Karpas-422 (cell line): ENCODE results near the gene FAM241A. TPM values are rescaled to one million over a fixed set of nuclear protein-coding genes. Genes with fewer than 3 reads are reported as not detected.

ENCODE experiments used
- DNase-seq: peaks from one replicate; pipeline ENCODE4 v3.0.0-alpha.2; 2015
- H2AFZ ChIP-seq: fragments of 200-600 bp; sonication (generic); 2 replicates; pipeline ENCODE4 v1.6.1; 2014; ENCODE audit warnings: antibody characterized with exemption, low read length, mixed read lengths
- H3K27ac ChIP-seq: fragments of 200-600 bp; sonication (generic); 2 replicates; pipeline ENCODE4 v1.5.1; 2014; ENCODE audit warnings: mild to moderate bottlenecking, low read length, moderate library complexity
- H3K27me3 ChIP-seq: fragments of 200-600 bp; sonication (generic); 2 replicates; pipeline ENCODE4 v1.6.1; 2014; ENCODE audit warnings: low read length, mixed read lengths
- H3K36me3 ChIP-seq: fragments of 200-600 bp; sonication (generic); 2 replicates; pipeline ENCODE4 v1.6.1; 2014; ENCODE audit warnings: low read length, mixed read lengths; ENCODE audit not compliant: insufficient read depth
- H3K4me1 ChIP-seq: fragments of 200-600 bp; sonication (generic); 2 replicates; pipeline ENCODE4 v1.6.1; 2014; ENCODE audit warnings: mild to moderate bottlenecking, low read length, mixed read lengths
- H3K4me2 ChIP-seq: fragments of 200-600 bp; sonication (generic); 2 replicates; pipeline ENCODE4 v1.6.1; 2014; ENCODE audit warnings: low read length, low read depth, mild to moderate bottlenecking; ENCODE audit not compliant: poor library complexity, severe bottlenecking
- H3K4me3 ChIP-seq: fragments of 200-600 bp; sonication (generic); 2 replicates; pipeline ENCODE4 v1.5.1; 2014; ENCODE audit warnings: mild to moderate bottlenecking, antibody characterized with exemption, low read length, mixed read lengths
- H3K79me2 ChIP-seq: fragments of 200-600 bp; sonication (generic); 2 replicates; pipeline ENCODE4 v1.6.1; 2014; ENCODE audit warnings: mild to moderate bottlenecking, low read length, mixed read lengths
- H3K9ac ChIP-seq: fragments of 200-600 bp; sonication (generic); 2 replicates; pipeline ENCODE4 v1.6.0; 2014; ENCODE audit warnings: low read length
- H3K9me2 ChIP-seq: fragments of 200-600 bp; sonication (generic), shearing (Covaris generic); replicated peaks from 2 replicates; pipeline ENCODE4 v1.6.0; 2014; ENCODE audit warnings: mild to moderate bottlenecking, low read length, moderate library complexity; ENCODE audit not compliant: insufficient read depth
- H3K9me3 ChIP-seq: fragments of 300-700, 200-600 bp; sonication (generic); 2 replicates; pipeline ENCODE4 v1.6.1; 2014; ENCODE audit warnings: low read length, mixed read lengths
- H4K20me1 ChIP-seq: fragments of 200-600 bp; sonication (generic); 2 replicates; pipeline ENCODE4 v1.6.1; 2014; ENCODE audit warnings: mild to moderate bottlenecking, antibody characterized with exemption, low read length, low read depth; ENCODE audit not compliant: insufficient read depth
- total RNA-seq: library from RNA; depleted of rRNA; stranded (reverse); fragments of >200 nt; shearing (Covaris generic); gene quantifications from 2 replicates; pipeline ENCODE4 v1.2.3, GENCODE V29; 2014; ENCODE audit warnings: low replicate concordance

FAM241A gene
- total RNA-seq, 1 experiment from 2014 or later: 0.60 TPM

GRCh38 chr4:112219826-112220366, 74.6 kb downstream of the FAM241A start:
- Histone ChIP-seq H3K27ac (no peak overlapping the region), H3K27me3 (no peaks in the 10 kb centered on the region), H3K4me2 (no peak overlapping the region), H3K9ac (no peak overlapping the region), H2AFZ (no peak overlapping the region), H3K36me3 (no peaks in the 10 kb centered on the region), H3K4me3 (no peak overlapping the region), H4K20me1 (no peaks in the 10 kb centered on the region), H3K79me2 (no peaks in the 10 kb centered on the region), H3K4me1 (no peaks in the 10 kb centered on the region), H3K9me2 (no peaks in the 10 kb centered on the region), H3K9me3 (no peaks in the 10 kb centered on the region)
- DNase-seq: no peak

- no peak for DNase-seq
- H3K9ac ChIP-seq: no peak overlapping the region
- no peak overlapping the region for H2AFZ ChIP-seq
- H3K9me2 ChIP-seq: no peaks in the 10 kb centered on the region
- H3K79me2 ChIP-seq: no peaks in the 10 kb centered on the region
- H3K4me3 ChIP-seq: no peak overlapping the region
- H4K20me1 ChIP-seq: no peaks in the 10 kb centered on the region
- H3K27ac ChIP-seq: no peak overlapping the region
- H3K4me1 ChIP-seq: no peaks in the 10 kb centered on the region
- no peaks in the 10 kb centered on the region for H3K27me3 ChIP-seq
- no peaks in the 10 kb centered on the region for H3K9me3 ChIP-seq
- H3K36me3 ChIP-seq: no peaks in the 10 kb centered on the region
- no peak overlapping the region for H3K4me2 ChIP-seq
These were observed 77.1 kb downstream of the FAM241A start for GRCh38 chr4:112222219-112222955.

GRCh38 chr4:112225157-112225556, 79.9 kb downstream of the FAM241A start:
- Histone ChIP-seq H3K79me2 (0 out of 2 replicates have a peak, but pooled peaks cover under 1% of the 10 kb centered on the region), H3K27ac (no peak overlapping the region), H4K20me1 (no peaks in the 10 kb centered on the region), H3K36me3 (no peaks in the 10 kb centered on the region), H3K27me3 (no peaks in the 10 kb centered on the region), H3K9me2 (no peaks in the 10 kb centered on the region), H3K4me1 (peaks cover 6% of the 10 kb centered on the region), H3K9ac (no peak overlapping the region), H3K4me2 (no peak overlapping the region), H3K9me3 (no peaks in the 10 kb centered on the region), H2AFZ (no peak overlapping the region), H3K4me3 (no peak overlapping the region)
- DNase-seq: no peak

GRCh38 chr4:112230879-112231778, 85.9 kb downstream of the FAM241A start:
- Histone ChIP-seq H3K27me3 (no peaks in the 10 kb centered on the region), H3K4me2 (peak overlapping the region; percentile 82), H2AFZ (peak overlapping the region; percentile 15; the same call in 1 of the 2 replicates), H3K4me3 (peak overlapping the region; percentile 97), H3K9me3 (no peaks in the 10 kb centered on the region), H3K79me2 (peaks cover 49% of the 10 kb centered on the region), H3K9ac (peak overlapping the region; percentile 98), H3K27ac (peak overlapping the region; percentile 85), H3K4me1 (peaks cover 37% of the 10 kb centered on the region), H3K9me2 (no peaks in the 10 kb centered on the region), H3K36me3 (no peaks in the 10 kb centered on the region), H4K20me1 (no peaks in the 10 kb centered on the region; the same call in 1 of the 2 replicates)
- peak; percentile 97 for DNase-seq

- Histone ChIP-seq H3K27me3 (no peaks in the 10 kb centered on the region), H3K9me2 (no peaks in the 10 kb centered on the region), H3K36me3 (no peaks in the 10 kb centered on the region), H3K9ac (peak within 1 kb of the TSS; percentile 98), H3K4me3 (peak within 1 kb of the TSS; percentile 97), H3K4me1 (peaks cover 37% of the 10 kb centered on the region), H4K20me1 (no peaks in the 10 kb centered on the region; the same call in 1 of the 2 replicates), H3K79me2 (peaks cover 58% of the 10 kb centered on the region), H3K4me2 (peak within 1 kb of the TSS; percentile 82), H3K27ac (peak within 1 kb of the TSS; percentile 85), H3K9me3 (no peaks in the 10 kb centered on the region), H2AFZ (peak within 1 kb of the TSS; percentile 94)
- peak; percentile 94 for DNase-seq
These were observed 86.8 kb downstream of the FAM241A start, which contains the start of gene AP1AR for GRCh38 chr4:112231779-112232713. TSS of gene AP1AR (plus strand) at chr4:112231787. CDS start at chr4:112232092, 305 bp downstream.

- H3K9me3 ChIP-seq: no peaks in the 10 kb centered on the region
- H3K9ac ChIP-seq: no peak overlapping the region
- H3K27ac ChIP-seq: no peak overlapping the region
- H4K20me1 ChIP-seq: no peaks in the 10 kb centered on the region; the same call in 1 of the 2 replicates
- H3K27me3 ChIP-seq: no peaks in the 10 kb centered on the region
- no peaks in the 10 kb centered on the region for H3K9me2 ChIP-seq
- no peaks in the 10 kb centered on the region for H3K36me3 ChIP-seq
- H3K4me1 ChIP-seq: peaks cover 32% of the 10 kb centered on the region
- no peak overlapping the region for H2AFZ ChIP-seq
- H3K4me2 ChIP-seq: peak overlapping the region; percentile 38
- no peak overlapping the region for H3K4me3 ChIP-seq
- H3K79me2 ChIP-seq: peaks cover 87% of the 10 kb centered on the region
- peak; percentile 79 for DNase-seq
These were observed 89.8 kb downstream of the FAM241A start for GRCh38 chr4:112234952-112235609.

- H3K9me2 ChIP-seq: no peaks in the 10 kb centered on the region
- no peaks in the 10 kb centered on the region for H3K9me3 ChIP-seq
- no peak for DNase-seq
- no peak overlapping the region for H2AFZ ChIP-seq
- peaks cover 25% of the 10 kb centered on the region for H3K4me1 ChIP-seq
- no peaks in the 10 kb centered on the region for H3K36me3 ChIP-seq
- H3K79me2 ChIP-seq: peaks cover 91% of the 10 kb centered on the region
- H3K4me2 ChIP-seq: peak overlapping the region; percentile 11
- H3K27me3 ChIP-seq: no peaks in the 10 kb centered on the region
- no peaks in the 10 kb centered on the region; the same call in 1 of the 2 replicates for H4K20me1 ChIP-seq
- H3K4me3 ChIP-seq: no peak overlapping the region
- H3K9ac ChIP-seq: no peak overlapping the region
- H3K27ac ChIP-seq: no peak overlapping the region
These were observed 90.8 kb downstream of the FAM241A start for GRCh38 chr4:112236040-112236439.
